ENCODE results near the gene NRCAM.

The NRCAM gene

DNA sequence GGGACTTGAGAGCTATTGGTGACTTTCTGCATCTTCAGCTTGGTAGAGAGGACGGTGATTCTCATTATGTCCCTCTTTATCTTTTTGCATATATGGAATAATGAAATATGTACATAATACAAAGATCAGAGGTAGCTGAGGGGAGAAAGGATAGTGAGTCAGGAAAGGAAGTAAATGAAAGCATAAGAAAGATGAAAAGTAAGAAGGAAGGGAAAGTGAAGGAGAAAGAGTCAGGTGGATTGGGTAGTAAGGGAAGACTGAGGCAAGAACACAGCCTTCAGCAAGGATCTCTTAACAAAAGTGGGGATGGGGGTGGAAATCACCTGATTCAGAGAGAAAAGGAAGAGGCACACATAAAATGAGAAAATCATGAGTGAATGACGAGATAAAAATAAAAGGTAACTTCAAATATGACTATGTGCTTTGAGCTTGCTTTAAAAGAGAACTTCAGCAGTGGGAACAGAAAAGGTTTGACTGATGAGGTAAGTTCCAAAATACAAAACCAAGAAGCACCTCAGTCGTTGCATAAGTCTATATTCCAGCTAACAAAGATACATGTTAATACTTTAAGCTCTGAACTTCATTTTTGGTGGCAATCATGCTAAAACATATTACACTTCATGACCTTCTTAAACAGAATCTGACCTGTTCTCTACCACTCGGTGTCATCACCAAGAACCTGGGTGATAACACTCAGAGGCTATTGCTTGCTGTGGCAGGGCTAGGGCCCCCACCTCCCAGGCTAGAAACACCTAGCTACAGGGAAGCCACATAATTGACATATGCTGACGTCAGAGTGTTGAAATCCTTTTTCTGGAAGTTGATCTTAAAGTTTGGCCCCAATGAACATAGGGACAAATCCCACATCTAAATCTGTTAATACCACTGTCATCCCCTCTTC lies 32.9 kb downstream of the NRCAM start:
- DNase-seq, result no peak

DNA sequence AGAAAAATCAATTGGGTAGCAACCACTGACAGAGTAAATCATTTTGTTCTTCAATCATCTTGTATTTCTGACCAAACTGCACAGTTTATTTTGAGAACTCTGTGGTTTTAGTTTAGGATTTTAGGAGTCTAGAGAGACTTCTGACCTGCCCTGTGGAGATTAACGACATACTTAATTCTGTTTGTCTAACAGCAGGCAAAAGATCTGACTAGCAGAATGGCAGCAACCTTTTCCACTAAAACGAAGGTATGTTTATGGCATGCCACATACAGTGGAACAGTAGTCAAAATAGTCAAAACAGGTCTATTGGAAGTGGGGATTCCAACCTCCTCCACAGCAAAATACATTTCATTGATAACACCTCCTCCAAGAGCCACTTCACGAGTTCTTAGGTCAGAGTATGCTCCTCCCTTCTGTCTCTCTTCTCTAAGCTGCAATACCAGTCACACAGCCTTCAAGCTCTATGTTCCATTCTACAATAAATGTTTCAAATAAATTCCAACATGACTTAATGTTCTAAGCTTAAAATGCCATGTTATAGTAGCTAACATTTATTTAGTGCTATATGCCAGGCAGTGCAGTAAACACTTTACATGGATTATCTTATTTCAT lies 34.4 kb downstream of the NRCAM start:
- no peak for DNase-seq

DNA sequence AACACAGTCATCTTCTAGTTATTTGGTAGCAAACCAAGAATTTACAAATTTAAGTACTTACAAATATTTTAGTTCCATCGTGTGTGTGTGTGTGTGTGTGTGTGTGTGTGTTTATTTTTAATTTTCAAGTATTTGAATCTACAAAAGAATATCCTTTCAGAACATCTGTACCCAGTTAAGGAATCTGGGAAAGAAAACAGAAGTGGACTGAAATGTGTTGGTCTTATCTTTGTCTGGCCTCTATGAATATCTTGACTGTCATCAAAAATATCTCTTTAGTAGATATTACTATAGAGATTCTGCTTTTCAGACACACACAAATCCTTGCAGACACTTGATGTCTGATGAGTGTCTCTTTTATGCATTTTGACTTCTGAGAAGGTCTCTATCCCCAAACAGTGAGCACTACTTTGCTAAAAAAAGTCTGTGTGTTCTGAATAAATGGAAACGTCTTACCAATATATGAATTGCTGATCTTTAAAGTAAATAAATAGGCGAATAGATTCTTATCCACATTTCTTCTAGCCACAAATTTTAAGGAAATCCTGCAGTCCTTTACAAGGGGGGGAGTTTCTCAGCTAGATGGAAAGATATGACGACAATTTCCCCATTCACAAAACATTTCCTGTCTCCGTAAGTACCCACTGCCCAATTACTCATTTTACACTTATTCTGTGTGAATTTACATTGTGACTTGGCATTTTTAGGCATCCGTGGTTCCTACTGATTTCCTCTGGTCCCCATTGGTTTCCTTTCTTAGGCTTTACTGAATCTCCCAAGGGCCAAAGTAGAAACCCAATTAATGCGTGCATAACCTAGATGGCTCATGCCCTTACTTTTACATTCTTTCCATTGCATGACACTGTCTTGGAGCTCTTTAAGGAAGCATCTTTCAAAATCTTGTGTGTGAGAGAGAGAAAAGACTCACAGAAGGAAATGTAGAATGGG lies 36.0 kb downstream of the NRCAM start:
- no peak for DNase-seq

DNA sequence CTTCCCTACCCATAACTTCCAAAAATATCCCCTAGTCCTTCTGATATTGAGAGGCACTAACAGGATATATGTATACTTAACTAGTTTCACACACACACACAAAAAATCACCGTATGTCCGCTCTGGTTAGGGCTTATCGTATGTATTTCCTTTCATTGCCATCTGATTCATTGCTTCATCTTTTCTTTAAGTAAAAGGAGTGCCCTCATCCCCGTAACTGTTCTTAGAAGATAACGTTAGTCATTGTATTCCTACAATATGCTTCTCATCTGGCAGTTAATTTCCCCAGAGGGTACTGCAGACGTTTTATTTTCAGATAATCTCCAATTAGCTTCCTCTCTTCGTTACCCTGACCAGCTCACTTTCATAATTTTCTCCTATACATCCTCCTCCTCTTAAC lies 37.3 kb downstream of the NRCAM start:
- DNase-seq, result no peak

DNA sequence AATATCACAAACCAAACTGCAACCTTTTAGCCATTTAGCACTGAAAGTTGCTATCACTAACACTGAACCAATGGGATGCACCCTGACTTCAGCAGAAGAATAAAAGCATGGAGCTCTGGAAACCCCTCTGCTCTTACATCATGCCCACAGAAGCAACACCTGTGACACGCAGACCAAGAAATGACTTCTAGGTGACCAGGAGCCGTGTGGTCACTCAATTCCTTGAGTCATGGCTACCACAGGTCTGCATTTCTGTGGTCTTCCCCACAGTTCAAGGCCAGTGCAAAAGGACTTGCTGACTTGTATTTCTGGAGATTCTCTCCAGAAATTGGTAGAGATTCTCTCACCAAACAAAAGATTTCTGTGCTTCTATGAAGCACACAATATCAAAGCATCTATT lies 38.3 kb downstream of the NRCAM start:
- no peak for DNase-seq

DNA sequence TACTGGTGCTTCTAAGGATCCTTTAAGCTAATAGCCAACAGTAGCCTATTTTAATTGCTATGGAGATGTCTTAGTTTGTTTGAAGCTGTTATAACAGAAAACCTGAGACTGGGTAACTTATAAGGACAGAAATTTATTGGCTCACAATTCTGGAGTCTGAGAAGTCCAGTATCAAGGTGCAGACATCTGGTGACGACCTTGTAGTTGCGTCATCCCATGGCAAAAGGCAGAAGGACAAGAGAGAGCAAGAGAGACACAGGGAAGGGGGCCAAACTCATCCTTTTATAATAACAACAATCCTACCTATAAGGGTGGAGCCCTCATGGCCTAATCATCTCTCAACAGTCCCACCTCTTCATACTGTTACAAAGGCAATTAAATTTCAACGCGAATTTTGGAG lies 39.1 kb downstream of the NRCAM start:
- no peak for DNase-seq

DNA sequence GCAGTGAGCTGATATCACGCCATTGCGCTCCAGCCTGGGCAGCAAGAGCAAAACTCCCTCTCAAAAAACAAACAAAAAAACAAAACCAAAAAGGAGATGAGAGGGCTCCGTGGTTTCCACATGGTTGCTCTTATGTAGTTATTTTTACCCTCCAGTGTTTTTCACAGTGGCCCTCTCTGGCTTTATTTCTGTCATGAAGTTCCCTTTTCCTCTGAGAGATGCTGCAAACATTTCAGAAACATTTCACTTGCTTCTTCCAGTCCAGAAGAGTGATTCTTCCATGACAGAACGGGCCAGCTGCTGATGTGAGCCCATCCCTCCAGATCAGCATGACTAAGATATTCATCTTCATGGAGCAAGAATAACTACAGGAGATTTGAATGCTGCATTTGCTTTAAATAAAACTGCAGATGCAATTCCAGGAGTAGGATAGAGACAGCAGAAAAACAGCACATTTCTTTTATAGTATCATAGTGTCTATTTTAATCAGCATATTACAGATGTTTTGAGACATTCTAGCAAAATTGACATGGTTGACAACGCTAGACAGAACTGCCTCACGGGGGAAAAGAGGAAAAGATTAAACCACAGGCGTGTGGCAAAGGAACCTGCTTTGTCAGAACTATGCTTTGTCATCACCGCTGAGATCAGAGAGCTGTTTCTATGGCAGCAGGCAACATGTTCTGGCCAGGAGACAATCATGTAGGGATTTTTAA lies 40.3 kb downstream of the NRCAM start:
- no peak for DNase-seq

DNA sequence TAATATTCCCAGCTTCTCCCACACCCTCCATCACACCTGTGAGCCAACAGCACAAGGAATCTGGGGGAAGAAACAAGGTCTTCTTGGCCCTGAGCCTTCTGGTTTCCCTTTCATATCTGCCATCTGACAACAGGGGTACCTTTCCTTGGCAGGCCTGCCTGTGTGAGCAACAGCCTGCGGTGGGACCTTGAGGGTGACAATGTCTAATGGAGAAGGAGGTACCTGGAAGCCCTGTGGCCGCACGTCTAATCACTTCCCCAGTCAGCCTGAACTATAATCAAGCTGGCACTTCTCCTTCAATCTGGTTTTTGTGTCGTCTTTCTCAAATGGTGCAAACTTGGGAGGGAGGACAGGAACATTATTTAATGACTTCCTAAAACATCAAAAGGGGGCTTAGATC lies 41.2 kb downstream of the NRCAM start:
- no peak for DNase-seq

DNA sequence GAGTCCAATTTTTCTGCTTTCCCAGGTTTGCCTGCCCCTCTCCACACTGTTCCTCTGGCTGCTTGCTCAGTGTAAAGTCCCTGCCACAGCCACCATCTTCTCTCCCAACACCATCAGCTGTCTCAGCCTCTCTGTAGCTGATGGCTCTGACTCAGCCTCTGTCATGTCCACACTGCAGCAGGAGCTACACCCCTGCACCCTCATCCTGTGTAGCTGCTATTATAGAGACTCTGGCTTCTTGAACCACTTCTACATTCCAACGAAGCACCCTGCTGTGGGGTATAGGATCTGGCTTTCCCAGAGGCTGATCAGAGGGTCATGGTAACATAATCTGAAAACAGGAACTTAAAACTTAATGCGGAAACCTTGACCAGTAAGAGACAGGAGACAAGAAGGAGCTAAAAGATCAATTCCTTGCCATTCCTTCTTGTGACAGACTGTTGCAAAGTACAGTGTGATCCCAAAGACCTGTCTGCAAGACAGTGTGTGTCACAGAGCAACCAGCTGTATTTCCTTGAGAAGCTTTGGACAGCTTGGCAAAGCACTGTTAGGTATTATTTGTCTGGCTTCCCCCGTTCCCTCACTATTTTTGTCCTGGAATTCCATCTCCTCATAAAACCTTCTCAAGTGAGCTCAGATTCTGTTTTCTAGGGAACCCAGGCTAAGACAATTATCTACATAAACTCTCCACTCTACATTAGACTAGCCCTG lies 42.3 kb downstream of the NRCAM start:
- no peak for DNase-seq

DNA sequence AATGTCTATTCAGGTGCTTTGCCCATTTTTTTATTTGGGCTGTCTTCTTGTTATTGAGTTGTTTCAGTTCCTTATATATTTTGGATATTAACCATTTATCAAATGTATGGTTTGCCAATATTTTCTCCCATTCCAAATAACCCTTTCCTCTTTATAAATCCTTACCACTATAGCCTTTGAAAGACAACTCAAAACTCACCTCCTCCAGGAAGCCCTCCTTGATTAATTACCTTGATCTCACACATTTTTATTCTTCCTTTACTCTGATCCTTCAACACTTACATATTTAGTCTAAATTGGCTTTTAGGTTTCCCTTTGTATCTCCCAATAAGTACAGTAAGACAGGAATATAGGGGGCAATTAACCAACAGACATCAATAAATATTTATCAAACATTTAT lies 42.9 kb downstream of the NRCAM start:
- no peak for DNase-seq

DNA sequence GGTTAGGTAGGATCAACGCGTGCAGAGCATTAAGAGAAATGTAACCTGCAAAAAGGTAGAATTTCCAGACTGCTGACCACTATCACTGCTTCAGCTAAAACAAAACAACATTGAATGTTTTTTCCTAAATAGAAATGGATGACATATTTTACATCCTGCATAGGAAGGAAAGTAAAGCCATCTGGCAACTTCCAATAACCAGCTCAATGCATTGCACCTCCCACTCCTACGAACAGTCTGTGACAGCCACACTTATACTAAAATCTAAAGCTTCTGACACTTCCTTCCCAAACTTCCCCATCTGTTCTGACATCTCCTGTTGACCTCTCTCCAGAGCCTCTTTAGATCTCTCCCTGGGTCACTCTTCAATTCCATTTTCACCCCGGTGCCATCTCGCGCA lies 47.1 kb downstream of the NRCAM start:
- DNase-seq, result no peak

DNA sequence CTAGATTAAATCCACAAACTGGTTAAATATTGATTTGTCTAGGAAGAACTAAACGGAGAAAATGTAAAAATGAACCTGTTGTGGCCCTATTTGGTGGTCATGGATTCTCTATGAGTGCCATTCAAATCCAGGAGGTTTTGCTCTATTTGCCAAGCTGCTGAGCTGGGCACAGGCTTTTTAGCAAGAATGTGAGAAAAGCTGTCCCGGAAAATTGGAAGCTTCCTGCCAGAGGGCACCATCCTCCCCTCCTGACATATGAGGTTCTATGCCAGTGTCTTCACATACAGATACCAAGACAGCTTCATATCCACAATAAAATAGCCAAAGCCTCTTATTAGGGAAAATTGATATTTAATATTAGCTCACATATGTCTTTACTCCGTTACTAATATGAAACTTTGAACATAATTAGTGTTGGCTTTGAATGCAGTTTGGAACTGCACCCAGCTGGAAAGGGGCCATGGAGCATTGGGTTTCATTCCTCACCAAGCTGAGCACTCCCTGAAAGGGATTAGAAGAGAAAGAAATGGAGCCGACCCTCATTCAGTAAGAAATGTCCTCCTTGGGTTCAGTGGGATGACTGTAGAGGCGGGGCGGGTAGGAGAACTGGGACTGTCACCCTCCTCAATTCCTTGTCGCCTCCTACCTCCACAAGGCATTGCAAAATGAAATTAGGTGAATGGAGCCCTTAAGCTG lies 47.8 kb downstream of the NRCAM start:
- DNase-seq, result no peak

DNA sequence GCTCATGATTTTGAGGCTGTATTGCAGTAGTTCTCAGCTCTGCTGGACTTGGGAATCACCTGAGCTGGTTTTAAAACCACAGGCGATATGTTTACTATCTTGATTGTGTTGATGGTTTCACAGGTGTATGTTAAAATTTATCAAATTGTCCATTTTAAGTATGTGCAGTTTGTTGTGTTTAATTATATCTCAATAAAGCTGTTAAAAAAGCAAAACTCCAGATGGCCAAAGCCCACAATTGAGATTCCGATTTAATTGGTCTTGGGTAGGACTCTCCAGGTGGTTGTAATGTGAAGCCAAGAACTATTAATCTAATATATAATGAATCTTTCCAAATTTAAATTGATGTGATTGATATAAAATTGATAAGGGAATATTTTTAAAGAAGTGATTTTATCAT lies 48.6 kb downstream of the NRCAM start:
- DNase-seq, result no peak

DNA sequence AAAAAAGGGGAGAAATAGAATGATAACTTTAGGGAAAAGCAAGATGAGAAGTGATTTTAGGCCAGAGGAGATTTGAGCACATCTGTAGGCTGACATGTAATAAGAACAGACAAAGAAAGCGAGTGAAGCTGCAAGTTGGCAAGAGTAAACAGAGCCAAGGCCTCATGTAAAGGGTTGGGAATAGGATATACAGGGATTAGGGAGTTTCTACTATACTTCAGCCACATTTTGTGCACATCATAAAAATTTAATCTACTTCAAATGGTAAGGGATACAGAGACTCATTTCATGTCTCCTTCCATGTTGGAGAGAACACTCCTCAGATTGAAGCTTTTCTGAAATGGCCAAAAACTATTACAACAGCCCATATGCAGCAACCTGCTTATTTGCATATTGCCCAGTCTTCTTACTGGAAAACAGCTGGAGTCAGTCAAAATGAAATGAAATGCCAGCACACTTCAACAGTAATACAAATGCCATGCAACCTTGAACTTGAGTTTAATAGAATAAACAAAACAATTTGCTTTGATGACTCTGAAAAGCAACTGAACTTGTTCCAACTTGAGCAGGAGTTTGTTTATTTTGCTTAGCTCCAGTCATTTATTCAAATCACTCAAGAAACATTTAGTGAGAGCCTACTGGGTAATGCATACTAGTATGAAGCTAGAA lies 49.9 kb downstream of the NRCAM start:
- no peak for DNase-seq

DNA sequence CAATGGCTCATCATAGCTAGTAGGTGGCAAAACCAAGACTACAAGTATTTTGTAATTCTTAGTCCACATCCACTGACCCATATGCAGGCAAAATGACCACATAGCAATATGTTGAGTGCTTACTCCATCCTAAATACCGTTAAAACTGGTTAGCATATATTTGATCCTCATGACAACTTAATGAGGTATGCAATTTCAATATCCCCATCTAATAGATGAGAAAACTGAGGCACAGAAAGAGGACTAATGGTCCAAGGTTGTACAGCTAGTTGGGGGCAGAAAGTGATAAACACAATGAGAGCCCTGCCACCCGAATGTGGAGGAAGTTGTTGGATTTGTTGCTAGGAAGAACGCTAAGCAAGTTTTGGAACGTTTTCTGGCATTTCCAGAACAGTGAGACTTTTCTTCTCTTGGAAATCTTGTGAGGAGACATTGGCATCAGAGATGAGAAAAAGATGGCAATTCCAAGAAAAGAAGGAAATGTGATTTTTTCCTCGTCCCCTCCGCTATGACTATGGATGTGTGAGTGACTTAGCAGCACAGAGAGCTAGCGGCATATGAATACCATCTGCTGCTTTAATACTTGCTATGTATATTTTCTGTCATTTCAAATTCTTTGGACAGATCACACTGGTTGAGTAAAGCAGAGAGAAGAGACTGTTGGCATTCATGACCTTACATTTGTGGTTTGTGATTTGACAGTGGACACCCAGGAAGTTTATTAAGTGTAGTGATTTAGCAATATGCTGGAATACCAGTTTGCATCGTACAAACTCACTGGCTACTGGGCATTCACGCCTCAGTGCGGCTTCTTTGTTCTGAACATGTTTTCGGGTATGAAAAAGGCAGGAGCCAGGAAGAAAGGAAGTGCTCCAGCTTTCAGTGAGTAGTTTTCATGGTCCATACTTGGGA lies 51.5 kb downstream of the NRCAM start:
- no peak for DNase-seq

DNA sequence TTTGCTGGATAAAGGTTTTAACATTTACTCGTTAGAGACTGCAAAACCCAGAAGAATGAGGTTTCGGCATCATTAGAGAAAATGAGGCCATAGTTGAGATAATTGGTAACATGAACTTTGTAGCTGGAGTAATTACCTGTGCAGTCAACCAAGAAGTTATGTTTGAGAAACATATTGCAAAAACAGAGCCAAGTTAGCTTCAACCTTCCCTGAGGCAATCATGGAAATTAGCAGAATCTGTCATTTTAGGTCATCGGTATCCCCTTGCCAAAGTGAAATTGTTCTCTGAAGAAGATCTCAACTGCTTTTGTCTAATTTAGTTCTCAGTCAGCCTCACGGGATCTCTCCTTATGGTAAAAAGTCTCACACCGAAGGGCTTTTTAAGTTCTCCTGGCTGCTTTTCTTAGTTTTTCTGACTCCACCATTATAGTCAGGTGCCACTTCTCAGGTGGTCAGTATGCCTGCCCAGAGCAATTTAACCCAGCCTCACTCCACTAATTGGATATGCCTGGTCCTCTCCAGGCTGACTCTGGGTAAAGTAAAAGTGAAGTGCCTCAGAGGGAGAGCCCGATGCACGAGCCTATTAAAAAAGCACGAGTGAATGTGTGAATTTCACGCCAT lies 52.5 kb downstream of the NRCAM start:
- no peak for DNase-seq

DNA sequence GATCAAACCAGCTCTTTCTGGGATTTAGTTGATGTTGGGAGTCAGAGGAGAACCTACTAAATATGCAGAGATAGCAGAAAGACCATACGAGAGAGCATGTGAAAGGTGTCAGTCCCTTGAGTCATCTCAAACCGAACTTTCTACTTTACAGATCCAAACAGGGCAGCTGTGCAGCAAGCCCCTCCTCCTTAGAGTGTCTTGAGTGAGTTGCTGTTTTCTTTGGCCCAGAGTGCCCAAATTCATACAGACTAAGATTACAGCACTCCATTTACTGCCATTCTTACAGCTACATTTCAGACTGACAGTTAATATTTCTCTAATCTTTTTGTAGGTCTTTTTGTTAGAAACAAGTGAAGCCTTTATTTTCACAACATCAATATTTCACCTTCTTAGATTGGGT lies 53.4 kb downstream of the NRCAM start:
- DNase-seq, result no peak

DNA sequence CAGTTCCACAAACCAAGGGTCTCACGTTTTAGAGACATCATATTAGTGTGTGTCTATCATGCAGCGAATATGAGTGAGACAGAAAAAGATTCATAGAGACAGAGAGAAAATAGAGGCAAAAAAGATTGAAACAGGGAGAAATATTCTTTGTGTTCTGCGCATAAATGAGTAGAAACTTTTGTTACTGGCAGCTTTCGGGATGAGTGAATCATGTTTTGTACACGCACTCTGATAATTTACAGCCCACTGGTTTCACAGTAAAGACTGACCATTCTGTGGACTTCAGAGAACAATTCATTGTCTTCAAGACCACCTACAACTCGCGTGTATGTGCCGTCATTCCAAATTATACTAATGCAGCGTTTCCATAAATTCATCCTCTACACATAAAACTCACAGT lies 60.2 kb downstream of the NRCAM start:
- DNase-seq, result no peak

DNA sequence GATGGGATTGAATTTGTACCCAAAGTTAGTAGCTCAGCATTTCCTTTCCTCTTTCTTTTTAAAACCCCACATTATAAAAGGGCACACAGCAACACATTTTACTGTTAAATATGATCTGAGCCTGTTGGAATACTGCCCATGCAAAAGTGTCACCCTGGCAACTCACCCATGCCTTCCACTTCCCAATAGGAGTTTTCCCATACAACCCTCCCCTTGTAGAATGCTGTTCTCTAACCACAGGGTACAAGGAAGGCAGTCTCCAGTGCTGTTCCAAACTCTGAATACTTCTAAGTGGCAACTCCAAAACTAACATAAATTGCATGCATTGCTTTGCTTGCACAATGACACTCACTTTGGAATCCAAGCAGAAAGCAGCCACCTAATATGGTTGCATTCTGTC lies 60.8 kb downstream of the NRCAM start:
- DNase-seq, result no peak
